Heart left ventricle (tissue), 13 donors: Measurements from ENCODE around the gene AMPD3.

ENCODE experiments used
- POLR2A ChIP-seq, 2 donors: fragments of 450-650 bp; IDR thresholded peaks; one replicate each; pipeline ENCODE4 v1.6.1; 2017; ENCODE audit warnings: antibody characterized with exemption in 2 of 2, mild to moderate bottlenecking in 2 of 2, moderate library complexity in 2 of 2
- TF ChIP-seq, protein P1 (sequence below), 12 donors: fragments of 200-600 bp; sonication (generic) in 4 of 12; IDR thresholded peaks; one replicate each; pipeline versions ENCODE4 v1.5.0 to v1.8.0; 2018 to 2022; ENCODE audit warnings: antibody characterized with exemption in 12 of 12, mild to moderate bottlenecking in 5 of 12
- donor health status: ischemic (EF 13 %, LVEDD 7.1; RV severe dilation, severe dysfunction).
- donor health status: DM: no; HTN: yes; CAD: no.
- donor health status: DM: no; HTN: no; CAD: no.
- donor health status: ischemic (EF 25% LVEDD 6.9; RV normal size, moderate dysfunction).
- donor health status: ischemic (EF 25% LVEDD 5.7; RV mildly dilated, moderate dysfunction).
- donor health status: ischemic (EF 35%, LVEDD 5.7; RV mildly dilated, moderate dysfunction).
- donor health status: nonischemic (EF 11% LVEDD 7.7; RV severe dilation, severe dysfunction).
- donor health status: DM: yes; HTN: yes; CAD: no.
- donor health status: PGD.
- donor health status: ischemic (EF 29% LVEDD 5.4; RV normal size, mild dysfunction).
- donor health status: nonischemic (EF 23%, LVEDD 6.1; RV moderate dilation, normal function).

DNA sequence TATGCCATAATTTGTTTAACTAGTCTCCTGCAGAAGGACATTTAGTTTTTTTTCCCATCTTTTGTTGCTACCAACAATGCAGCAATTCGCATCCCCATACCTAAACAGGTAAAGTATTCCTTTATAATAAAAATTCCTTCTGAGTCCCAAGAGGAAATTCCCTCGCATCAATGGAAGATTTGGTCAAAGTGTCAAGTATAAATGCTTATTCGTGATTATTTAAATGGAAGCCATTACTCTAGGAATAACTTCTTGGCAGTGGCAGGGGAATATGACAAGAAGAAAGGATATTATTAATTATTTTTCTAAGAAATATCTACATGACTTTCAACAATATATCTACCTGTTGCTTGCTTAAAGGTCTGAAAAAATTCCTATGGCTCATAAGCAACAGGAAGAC, 60.4 kb downstream of the AMPD3 start:
- TF ChIP-seq, protein P1, sequence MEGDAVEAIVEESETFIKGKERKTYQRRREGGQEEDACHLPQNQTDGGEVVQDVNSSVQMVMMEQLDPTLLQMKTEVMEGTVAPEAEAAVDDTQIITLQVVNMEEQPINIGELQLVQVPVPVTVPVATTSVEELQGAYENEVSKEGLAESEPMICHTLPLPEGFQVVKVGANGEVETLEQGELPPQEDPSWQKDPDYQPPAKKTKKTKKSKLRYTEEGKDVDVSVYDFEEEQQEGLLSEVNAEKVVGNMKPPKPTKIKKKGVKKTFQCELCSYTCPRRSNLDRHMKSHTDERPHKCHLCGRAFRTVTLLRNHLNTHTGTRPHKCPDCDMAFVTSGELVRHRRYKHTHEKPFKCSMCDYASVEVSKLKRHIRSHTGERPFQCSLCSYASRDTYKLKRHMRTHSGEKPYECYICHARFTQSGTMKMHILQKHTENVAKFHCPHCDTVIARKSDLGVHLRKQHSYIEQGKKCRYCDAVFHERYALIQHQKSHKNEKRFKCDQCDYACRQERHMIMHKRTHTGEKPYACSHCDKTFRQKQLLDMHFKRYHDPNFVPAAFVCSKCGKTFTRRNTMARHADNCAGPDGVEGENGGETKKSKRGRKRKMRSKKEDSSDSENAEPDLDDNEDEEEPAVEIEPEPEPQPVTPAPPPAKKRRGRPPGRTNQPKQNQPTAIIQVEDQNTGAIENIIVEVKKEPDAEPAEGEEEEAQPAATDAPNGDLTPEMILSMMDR (IDR thresholded peaks at IDR 0.05) = no peak
- no peak for TF ChIP-seq POLR2A (IDR thresholded peaks at IDR 0.05)
